ENCODE measurements around the gene TTC31.

DNA sequence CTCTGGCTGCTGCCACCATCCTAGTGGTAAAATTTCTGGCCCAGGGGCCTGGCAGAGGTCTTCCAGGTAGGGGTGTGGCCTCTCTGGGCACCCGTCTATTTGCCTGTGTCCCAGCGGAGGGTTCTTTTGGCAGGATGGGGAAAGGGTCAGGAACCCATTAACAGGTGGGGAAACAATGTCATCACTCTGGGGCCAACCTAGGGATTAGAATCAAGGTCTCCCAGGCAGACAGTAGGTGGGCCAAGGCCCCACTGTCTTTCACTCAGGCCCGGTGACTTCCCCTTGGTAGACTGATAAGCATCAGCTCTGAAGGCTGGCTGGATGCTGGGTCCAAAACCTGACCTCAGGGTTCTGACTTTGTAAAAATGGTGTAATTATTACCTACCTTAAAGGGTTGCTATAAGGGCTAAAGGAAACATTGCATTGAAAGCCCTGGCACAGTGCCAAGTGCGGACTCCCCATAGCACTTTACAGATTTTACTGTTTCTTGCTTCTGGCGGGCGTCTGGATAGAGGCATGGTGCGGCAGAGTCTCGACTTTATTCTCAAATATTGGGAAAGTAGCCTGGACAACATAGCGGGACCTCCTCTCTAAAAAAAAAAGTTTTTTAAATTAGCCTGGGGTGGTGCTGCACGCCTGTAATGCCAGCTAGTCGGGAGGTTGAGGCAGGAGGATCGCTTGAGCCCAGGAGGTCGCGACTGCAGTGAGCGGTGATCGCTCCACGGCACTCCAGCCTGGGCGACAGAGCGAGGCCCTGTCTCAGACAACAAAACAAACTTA, 14.3 kb downstream of the TTC31 start:
- TF ChIP-seq, protein P1, sequence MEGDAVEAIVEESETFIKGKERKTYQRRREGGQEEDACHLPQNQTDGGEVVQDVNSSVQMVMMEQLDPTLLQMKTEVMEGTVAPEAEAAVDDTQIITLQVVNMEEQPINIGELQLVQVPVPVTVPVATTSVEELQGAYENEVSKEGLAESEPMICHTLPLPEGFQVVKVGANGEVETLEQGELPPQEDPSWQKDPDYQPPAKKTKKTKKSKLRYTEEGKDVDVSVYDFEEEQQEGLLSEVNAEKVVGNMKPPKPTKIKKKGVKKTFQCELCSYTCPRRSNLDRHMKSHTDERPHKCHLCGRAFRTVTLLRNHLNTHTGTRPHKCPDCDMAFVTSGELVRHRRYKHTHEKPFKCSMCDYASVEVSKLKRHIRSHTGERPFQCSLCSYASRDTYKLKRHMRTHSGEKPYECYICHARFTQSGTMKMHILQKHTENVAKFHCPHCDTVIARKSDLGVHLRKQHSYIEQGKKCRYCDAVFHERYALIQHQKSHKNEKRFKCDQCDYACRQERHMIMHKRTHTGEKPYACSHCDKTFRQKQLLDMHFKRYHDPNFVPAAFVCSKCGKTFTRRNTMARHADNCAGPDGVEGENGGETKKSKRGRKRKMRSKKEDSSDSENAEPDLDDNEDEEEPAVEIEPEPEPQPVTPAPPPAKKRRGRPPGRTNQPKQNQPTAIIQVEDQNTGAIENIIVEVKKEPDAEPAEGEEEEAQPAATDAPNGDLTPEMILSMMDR (IDR thresholded peaks at IDR 0.05; ENCODE audit: insufficient read depth, low read length, poor library complexity, severe bottlenecking): no peak
- TF ChIP-seq EZH2phosphoT487 (conservative IDR thresholded peaks at IDR 0.05; ENCODE audit: low read length): no peak

All from SU-DHL-6 (cell line).